Kidney epithelial cell (primary cell): ENCODE data around the gene ZNF142. TPM values are rescaled to one million over a fixed set of nuclear protein-coding genes. Genes with fewer than 3 reads are reported as not detected.
A peak's percentile ranks its signal among the peaks of the same experiment; 100 is the strongest.

Experiments
- DNase-seq: peaks from one replicate; pipeline ENCODE4 v3.0.0-alpha.2; 2010; ENCODE audit warnings: low read depth
- H3K27me3 ChIP-seq: 2 replicates; pipeline ENCODE4 v1.6.0; 2011; ENCODE audit warnings: low read length; ENCODE audit not compliant: control insufficient read depth, insufficient read depth
- H3K36me3 ChIP-seq: 2 replicates; pipeline ENCODE4 v1.5.1; 2011; ENCODE audit warnings: low read length; ENCODE audit not compliant: control insufficient read depth, insufficient read depth
- H3K4me3 ChIP-seq: 2 replicates; pipeline ENCODE4 v1.5.1; 2011; ENCODE audit warnings: low read depth, mild to moderate bottlenecking, control low read depth, low read length
- CTCF ChIP-seq: IDR thresholded peaks from 2 replicates; pipeline ENCODE4 v1.5.1; 2011; ENCODE audit warnings: mild to moderate bottlenecking, moderate library complexity, low read length, control low read depth, inconsistent platforms; ENCODE audit not compliant: insufficient read depth, poor library complexity, severe bottlenecking
- total RNA-seq: library from RNA; depleted of rRNA; stranded (reverse); fragments of >200 nt; gene quantifications from 2 replicates; pipeline ENCODE4 v1.2.3, GENCODE V29; 2015

The ZNF142 gene
- total RNA-seq, 1 donor from 2014 or later, result 22.6 TPM

DNA sequence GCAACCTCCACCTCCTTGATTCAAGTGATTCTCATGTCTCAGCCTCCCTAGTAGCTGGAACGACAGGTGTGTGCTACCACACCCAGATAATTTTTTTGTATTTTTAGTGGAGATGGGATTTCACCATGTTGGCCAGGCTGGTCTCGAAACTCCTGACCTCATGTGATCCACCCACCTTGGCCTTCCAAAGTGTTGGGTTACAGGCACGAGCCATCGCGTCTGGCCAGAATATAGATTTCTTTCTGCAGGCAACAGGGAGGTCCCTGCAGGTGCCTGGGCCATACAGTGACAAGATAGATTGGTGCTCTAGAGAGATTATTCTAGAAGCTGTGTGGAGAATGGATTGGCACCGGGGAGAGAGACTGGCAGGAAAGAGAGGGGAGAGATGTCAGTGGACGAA is 38.4 kb downstream of the ZNF142 start:
- no peaks in the 10 kb centered on the region for H3K36me3 ChIP-seq
- no peaks in the 10 kb centered on the region for H3K27me3 ChIP-seq
- DNase-seq, result no peak
- no peak overlapping the region for H3K4me3 ChIP-seq
- no peak for TF ChIP-seq CTCF

DNA sequence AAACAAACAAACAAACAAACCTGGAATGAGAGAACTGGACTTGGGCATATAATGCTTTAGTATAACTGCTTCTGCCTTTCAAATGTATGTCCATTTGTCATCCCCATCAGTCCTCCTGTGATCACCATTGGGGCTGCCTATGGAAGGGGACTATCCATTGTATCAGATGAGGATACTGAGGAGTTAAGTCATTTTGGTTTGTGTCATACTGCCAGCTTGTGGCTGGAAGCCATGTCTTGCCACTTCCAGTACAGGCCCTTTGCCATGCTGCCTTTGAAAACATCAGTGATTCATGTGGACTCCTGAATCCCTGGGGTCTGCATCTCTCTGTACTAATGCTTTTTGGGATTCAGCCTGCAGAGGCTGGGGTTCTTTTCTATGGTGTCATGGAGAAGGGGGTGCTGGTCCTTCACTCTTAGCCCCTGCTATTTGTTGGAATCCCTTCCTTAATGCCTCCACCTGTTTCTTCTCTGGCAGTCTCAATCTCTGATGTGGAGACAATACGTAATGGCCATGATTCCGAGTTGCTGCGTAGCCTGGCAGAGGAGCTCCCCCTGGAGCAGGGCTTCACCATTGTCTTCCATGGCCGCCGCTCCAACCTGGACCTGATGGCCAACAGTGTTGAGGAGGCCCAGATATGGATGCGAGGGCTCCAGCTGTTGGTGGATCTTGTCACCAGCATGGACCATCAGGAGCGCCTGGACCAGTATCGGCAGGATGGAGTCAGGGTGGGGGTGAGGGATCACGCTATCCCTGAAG is 41.1 kb downstream of the ZNF142 start:
- Histone ChIP-seq H3K27me3 (no peaks in the 10 kb centered on the region), H3K36me3 (no peaks in the 10 kb centered on the region), H3K4me3 (no peak overlapping the region)
- TF ChIP-seq CTCF, result no peak
- DNase-seq, result no peak

DNA sequence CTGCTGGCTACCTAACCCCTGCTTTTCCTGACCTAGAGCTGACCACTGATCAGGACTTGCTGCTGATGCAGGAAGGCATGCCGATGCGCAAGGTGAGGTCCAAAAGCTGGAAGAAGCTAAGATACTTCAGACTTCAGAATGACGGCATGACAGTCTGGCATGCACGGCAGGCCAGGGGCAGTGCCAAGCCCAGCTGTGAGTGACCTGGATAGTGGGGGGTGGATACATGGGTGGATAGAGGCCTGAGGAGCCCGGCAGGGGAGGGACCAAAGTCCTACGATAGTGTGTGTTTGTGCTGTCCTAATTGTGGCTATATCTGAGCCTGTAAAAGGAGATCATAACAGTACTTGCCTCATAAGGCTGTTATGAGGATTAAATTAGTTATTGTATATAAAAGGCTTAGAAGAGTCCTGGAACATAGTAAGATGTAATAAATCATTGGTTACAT is 43.5 kb downstream of the ZNF142 start:
- H3K36me3 ChIP-seq, result no peaks in the 10 kb centered on the region
- no peak for TF ChIP-seq CTCF
- H3K27me3 ChIP-seq, result no peaks in the 10 kb centered on the region
- no peak overlapping the region for H3K4me3 ChIP-seq
- DNase-seq, result no peak

- Histone ChIP-seq H3K36me3 (no peaks in the 10 kb centered on the region), H3K4me3 (peak within 1 kb of the TSS; percentile 29), H3K27me3 (no peaks in the 10 kb centered on the region)
- no peak for TF ChIP-seq CTCF
- peak; percentile 35 for DNase-seq
These were observed 51.8 kb downstream of the ZNF142 start, which contains the start of gene PLCD4 for GRCh38 chr2:218607436-218608115. Gene PLCD4 (plus strand): TSS chr2:218607899. CDS start chr2:218615740, 7,841 bp downstream.

DNA sequence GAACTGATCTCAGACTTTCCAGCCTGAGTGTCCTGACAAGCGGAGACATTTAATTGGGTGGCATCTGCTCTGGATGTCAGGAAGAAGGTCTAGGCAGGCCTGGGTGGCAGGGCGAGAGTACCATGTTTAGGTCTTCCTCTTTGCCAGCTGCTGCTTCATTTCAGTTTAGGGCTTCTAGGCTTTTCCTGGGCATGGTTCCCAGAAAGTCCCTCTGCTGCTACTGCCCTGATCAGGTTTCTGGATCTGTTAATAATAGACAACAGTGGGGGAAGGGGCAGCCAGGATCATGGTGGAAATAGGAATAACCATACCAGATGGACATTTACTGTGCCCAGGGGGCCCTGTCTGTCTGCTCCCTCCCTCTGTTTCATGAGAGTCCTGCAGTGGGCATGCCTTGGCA is 54.0 kb downstream of the ZNF142 start:
- H3K36me3 ChIP-seq, result no peaks in the 10 kb centered on the region
- TF ChIP-seq CTCF, result no peak

More for the DNA sequence above, 54.0 kb downstream of the ZNF142 start:
- Histone ChIP-seq H3K4me3 (no peak overlapping the region), H3K27me3 (no peaks in the 10 kb centered on the region)
- peak; percentile 10 for DNase-seq

Other genes starting within 250 kb of the ZNF142 start
- not detected in 2 replicates for gene VIL1, start 240.5 kb downstream of the ZNF142 start, total RNA-seq
- gene USP37, start 91.3 kb downstream of the ZNF142 start, total RNA-seq, result 7.5 and 9.4 TPM in 2 replicates
- 38.5 and 57.1 TPM in 2 replicates for gene CNOT9, start 90.8 kb downstream of the ZNF142 start, total RNA-seq
- 0.08 and 0.27 TPM in 2 replicates for gene PLCD4, start 51.7 kb downstream of the ZNF142 start, total RNA-seq
- 36.2 and 36.4 TPM in 2 replicates for gene BCS1L, start 60 bp upstream of the ZNF142 start, total RNA-seq
- 27.3 and 31.6 TPM in 2 replicates for gene RNF25, start 12.4 kb upstream of the ZNF142 start, total RNA-seq
- gene STK36, start 12.5 kb upstream of the ZNF142 start, total RNA-seq, result 30.0 and 49.3 TPM in 2 replicates
- 17.3 and 27.5 TPM in 2 replicates for gene TTLL4, start 51.2 kb upstream of the ZNF142 start, total RNA-seq
- gene CYP27A1, start 122.5 kb upstream of the ZNF142 start, total RNA-seq, result 25.3 and 32.0 TPM in 2 replicates
- gene PRKAG3, start 172.2 kb upstream of the ZNF142 start, total RNA-seq, result not detected in 2 replicates
- gene WNT6, start 200.2 kb upstream of the ZNF142 start, total RNA-seq, result 1.2 and 1.6 TPM in 2 replicates
- gene WNT10A, start 221.2 kb upstream of the ZNF142 start, total RNA-seq, result 5.6 and 7.1 TPM in 2 replicates